Lower leg skin (tissue), 3 donors: ENCODE results near the gene P2RX2.

Source experiments
- POLR2A ChIP-seq, 2 donors: fragments of 450-650 bp; IDR thresholded peaks; one replicate each; pipeline ENCODE4 v1.6.1; 2016 to 2017; ENCODE audit warnings: antibody characterized with exemption in 2 of 2, mild to moderate bottlenecking in 1 of 2, moderate library complexity in 1 of 2
- TF ChIP-seq, protein P1 (sequence below), 3 donors: fragments of 450-650 bp; IDR thresholded peaks; one replicate each; pipeline ENCODE4 v1.5.1; 2016; ENCODE audit warnings: antibody characterized with exemption in 3 of 3, mild to moderate bottlenecking in 3 of 3, moderate library complexity in 2 of 3

DNA sequence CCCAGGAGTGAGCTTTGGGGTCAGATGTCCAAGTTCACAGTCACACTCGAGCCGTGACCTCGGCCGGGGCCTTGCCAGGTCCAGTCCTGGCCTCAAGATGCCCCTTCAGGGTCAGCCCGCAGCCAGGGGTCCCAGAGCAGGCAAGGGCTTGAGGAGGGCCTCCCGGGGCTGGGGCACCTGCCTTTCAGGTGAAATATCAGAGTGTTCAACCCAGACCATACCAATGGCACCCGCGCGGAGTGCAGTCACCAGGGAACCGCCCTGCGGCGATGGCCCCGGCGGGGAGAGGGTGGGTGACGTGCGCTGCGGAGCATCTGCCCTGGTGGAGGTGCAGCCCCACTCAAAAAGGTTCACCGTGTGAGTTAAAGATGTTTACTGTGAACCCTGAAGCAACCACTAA is 25.1 kb upstream of the P2RX2 start:
- TF ChIP-seq, protein P1, sequence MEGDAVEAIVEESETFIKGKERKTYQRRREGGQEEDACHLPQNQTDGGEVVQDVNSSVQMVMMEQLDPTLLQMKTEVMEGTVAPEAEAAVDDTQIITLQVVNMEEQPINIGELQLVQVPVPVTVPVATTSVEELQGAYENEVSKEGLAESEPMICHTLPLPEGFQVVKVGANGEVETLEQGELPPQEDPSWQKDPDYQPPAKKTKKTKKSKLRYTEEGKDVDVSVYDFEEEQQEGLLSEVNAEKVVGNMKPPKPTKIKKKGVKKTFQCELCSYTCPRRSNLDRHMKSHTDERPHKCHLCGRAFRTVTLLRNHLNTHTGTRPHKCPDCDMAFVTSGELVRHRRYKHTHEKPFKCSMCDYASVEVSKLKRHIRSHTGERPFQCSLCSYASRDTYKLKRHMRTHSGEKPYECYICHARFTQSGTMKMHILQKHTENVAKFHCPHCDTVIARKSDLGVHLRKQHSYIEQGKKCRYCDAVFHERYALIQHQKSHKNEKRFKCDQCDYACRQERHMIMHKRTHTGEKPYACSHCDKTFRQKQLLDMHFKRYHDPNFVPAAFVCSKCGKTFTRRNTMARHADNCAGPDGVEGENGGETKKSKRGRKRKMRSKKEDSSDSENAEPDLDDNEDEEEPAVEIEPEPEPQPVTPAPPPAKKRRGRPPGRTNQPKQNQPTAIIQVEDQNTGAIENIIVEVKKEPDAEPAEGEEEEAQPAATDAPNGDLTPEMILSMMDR (IDR thresholded peaks at IDR 0.05) = no peak
- TF ChIP-seq POLR2A (IDR thresholded peaks at IDR 0.05) = no peak
